Measurements from ENCODE around the gene RPA4. TPM values are rescaled to one million over a fixed set of nuclear protein-coding genes. Genes with fewer than 3 reads are reported as not detected.
"Not testable (repeated sequence)": the region's sequence is repeated elsewhere in the genome, so short reads cannot be mapped to it uniquely, and the experiment has no call there.

The RPA4 gene
- total RNA-seq, 2 experiments from 2014 or later: 0.14 TPM; not detected in 1

- H3K4me1 Mint-ChIP-seq (ENCODE audit: low read depth): no peaks in the 10 kb centered on the region
- H3K4me3 Mint-ChIP-seq: no peak overlapping the region
- ChIA-PET CTCF (no interaction called here), POLR2A (no interaction called here)
- no peak overlapping the region for H3K4me3 ChIP-seq (ENCODE audit: low read length)
- H3K27me3 ChIP-seq (ENCODE audit: control insufficient read depth in 1 of 2, insufficient read depth in 2 of 2, low read length in 2 of 2): no peaks in the 10 kb centered on the region
- DNase-seq: no peak
- no peaks in the 10 kb centered on the region for H3K9me3 ChIP-seq (ENCODE audit: control insufficient read depth in 1 of 2, insufficient read depth in 1 of 2, low read length in 2 of 2)
- H3K27me3 Mint-ChIP-seq: no peaks in the 10 kb centered on the region
- H3K9me3 Mint-ChIP-seq: no peaks in the 10 kb centered on the region
- no peaks in the 10 kb centered on the region for H3K36me3 Mint-ChIP-seq (ENCODE audit: low read depth)
- H3K27ac ChIP-seq (ENCODE audit: low read depth in 1 of 2, low read length in 2 of 2): no peak overlapping the region
- H3K4me1 ChIP-seq (ENCODE audit: insufficient read depth, low read length): no peaks in the 10 kb centered on the region
- H3K36me3 ChIP-seq (ENCODE audit: insufficient read depth, low read length): no peaks in the 10 kb centered on the region
- H3K27ac Mint-ChIP-seq: no peak overlapping the region
- intact Hi-C loops (cut with DNase I, micrococcal nuclease): no loop called here
- TF ChIP-seq, protein P1, sequence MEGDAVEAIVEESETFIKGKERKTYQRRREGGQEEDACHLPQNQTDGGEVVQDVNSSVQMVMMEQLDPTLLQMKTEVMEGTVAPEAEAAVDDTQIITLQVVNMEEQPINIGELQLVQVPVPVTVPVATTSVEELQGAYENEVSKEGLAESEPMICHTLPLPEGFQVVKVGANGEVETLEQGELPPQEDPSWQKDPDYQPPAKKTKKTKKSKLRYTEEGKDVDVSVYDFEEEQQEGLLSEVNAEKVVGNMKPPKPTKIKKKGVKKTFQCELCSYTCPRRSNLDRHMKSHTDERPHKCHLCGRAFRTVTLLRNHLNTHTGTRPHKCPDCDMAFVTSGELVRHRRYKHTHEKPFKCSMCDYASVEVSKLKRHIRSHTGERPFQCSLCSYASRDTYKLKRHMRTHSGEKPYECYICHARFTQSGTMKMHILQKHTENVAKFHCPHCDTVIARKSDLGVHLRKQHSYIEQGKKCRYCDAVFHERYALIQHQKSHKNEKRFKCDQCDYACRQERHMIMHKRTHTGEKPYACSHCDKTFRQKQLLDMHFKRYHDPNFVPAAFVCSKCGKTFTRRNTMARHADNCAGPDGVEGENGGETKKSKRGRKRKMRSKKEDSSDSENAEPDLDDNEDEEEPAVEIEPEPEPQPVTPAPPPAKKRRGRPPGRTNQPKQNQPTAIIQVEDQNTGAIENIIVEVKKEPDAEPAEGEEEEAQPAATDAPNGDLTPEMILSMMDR (IDR thresholded peaks at IDR 0.05): no peak
- no peak for ATAC-seq (ENCODE audit: poor library complexity)
Observed at GRCh38 chrX:96843566-96843965, 40.1 kb upstream of the RPA4 start.

GRCh38 chrX:96846841-96847240 lies 36.9 kb upstream of the RPA4 start:
- POLR2A ChIA-PET: no interaction called here
- H3K27ac Mint-ChIP-seq: no peak overlapping the region
- no peak overlapping the region for H3K4me3 ChIP-seq (ENCODE audit: low read length)

DNA sequence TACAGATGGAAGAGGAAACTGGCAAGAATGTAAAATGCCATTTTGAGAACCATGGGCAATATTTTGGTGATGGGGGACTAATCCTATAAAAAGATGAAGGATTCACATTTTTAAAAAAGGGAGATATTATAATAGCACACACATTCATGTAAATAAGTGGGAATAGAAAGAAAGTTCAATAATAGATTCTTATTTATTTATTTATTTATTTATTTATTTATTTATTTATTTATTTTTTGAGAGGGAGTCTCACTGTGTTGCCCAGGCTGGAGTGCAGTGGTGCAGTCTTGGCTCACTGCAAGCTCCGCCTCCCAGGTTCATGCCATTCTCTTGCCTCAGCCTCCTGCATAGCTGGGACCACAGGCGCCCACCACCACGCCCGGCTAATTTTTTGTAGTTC lies 24.3 kb upstream of the RPA4 start:
- H3K36me3 ChIP-seq (ENCODE audit: insufficient read depth, low read length); H3K9me3 ChIP-seq (ENCODE audit: control insufficient read depth in 1 of 2, insufficient read depth in 1 of 2, low read length in 2 of 2); H3K36me3 Mint-ChIP-seq (ENCODE audit: low read depth); H3K27me3 ChIP-seq (ENCODE audit: control insufficient read depth in 1 of 2, insufficient read depth in 2 of 2, low read length in 2 of 2); H3K4me1 ChIP-seq (ENCODE audit: insufficient read depth, low read length); H3K4me3 Mint-ChIP-seq; intact Hi-C loops (cut with DNase I, micrococcal nuclease); ATAC-seq (ENCODE audit: poor library complexity); H3K27ac ChIP-seq (ENCODE audit: low read depth in 1 of 2, low read length in 2 of 2); DNase-seq; H3K4me3 ChIP-seq (ENCODE audit: low read length); CTCF ChIA-PET; H3K27ac Mint-ChIP-seq; POLR2A ChIA-PET; H3K9me3 Mint-ChIP-seq; H3K4me1 Mint-ChIP-seq (ENCODE audit: low read depth); H3K27me3 Mint-ChIP-seq: not testable (repeated sequence)

More at GRCh38 chrX:96846841-96847240, 36.9 kb upstream of the RPA4 start:
- Mint-ChIP-seq H3K27me3 (no peaks in the 10 kb centered on the region), H3K4me3 (no peak overlapping the region), H3K4me1 (ENCODE audit: low read depth) (no peaks in the 10 kb centered on the region), H3K36me3 (ENCODE audit: low read depth) (no peaks in the 10 kb centered on the region), H3K9me3 (no peaks in the 10 kb centered on the region)
- Histone ChIP-seq H3K36me3 (ENCODE audit: insufficient read depth, low read length) (no peaks in the 10 kb centered on the region), H3K27ac (ENCODE audit: low read depth in 1 of 2, low read length in 2 of 2) (no peak overlapping the region), H3K27me3 (ENCODE audit: control insufficient read depth in 1 of 2, insufficient read depth in 2 of 2, low read length in 2 of 2) (no peaks in the 10 kb centered on the region), H3K9me3 (ENCODE audit: control insufficient read depth in 1 of 2, insufficient read depth in 1 of 2, low read length in 2 of 2) (no peaks in the 10 kb centered on the region), H3K4me1 (ENCODE audit: insufficient read depth, low read length) (no peaks in the 10 kb centered on the region)
- ATAC-seq (ENCODE audit: poor library complexity): no peak
- CTCF ChIA-PET: no interaction called here
- intact Hi-C loops (cut with DNase I, micrococcal nuclease): no loop called here
- DNase-seq: no peak
- TF ChIP-seq, protein P1 (IDR thresholded peaks at IDR 0.05): no peak

DNA sequence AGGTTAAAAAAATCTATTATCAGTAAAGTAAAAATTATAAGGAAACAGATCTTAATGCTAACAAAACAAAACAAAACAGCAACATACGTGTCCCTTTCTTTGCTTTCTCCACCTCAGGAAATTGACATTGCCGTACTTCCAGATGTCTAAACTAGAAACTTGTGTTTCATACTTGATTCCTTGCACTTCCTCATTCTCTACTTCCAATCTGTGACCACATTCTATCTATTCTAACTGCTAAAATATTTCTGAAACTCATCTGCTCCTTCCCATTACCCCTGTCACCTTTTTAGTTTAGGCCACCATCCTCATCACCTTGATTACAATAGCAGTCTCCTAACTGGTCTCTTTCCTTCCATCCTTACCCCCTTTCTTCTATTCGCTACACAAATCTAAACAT lies 22.5 kb upstream of the RPA4 start:
- no peaks in the 10 kb centered on the region for H3K4me1 ChIP-seq (ENCODE audit: insufficient read depth, low read length)
- ATAC-seq (ENCODE audit: poor library complexity) (no peak), DNase-seq (no peak)
- CTCF ChIA-PET: no interaction called here
- H3K4me1 Mint-ChIP-seq (ENCODE audit: low read depth): peaks cover 8% of the 10 kb centered on the region
- no peak overlapping the region for H3K27ac ChIP-seq (ENCODE audit: low read depth in 1 of 2, low read length in 2 of 2)
- H3K36me3 ChIP-seq (ENCODE audit: insufficient read depth, low read length): no peaks in the 10 kb centered on the region
- H3K9me3 ChIP-seq (ENCODE audit: control insufficient read depth in 1 of 2, insufficient read depth in 1 of 2, low read length in 2 of 2): no peaks in the 10 kb centered on the region
- H3K27me3 Mint-ChIP-seq: no peaks in the 10 kb centered on the region
- TF ChIP-seq, protein P1 (IDR thresholded peaks at IDR 0.05): no peak
- intact Hi-C loops (cut with DNase I, micrococcal nuclease): no loop called here
- POLR2A ChIA-PET: no interaction called here
- H3K4me3 Mint-ChIP-seq: no peak overlapping the region
- no peaks in the 10 kb centered on the region for H3K27me3 ChIP-seq (ENCODE audit: control insufficient read depth in 1 of 2, insufficient read depth in 2 of 2, low read length in 2 of 2)
- no peaks in the 10 kb centered on the region for H3K36me3 Mint-ChIP-seq (ENCODE audit: low read depth)
- H3K4me3 ChIP-seq (ENCODE audit: low read length): no peak overlapping the region
- H3K27ac Mint-ChIP-seq: no peak overlapping the region
- H3K9me3 Mint-ChIP-seq: no peaks in the 10 kb centered on the region
